Measurements from ENCODE around the gene SLAMF6. TPM values are rescaled to one million over a fixed set of nuclear protein-coding genes. Genes with fewer than 3 reads are reported as not detected.

The SLAMF6 gene
- total and polyA plus RNA-seq, 10 of the 15 experiments (the other 5 are each of a cell fraction or from before 2014, with no cell fraction given): 20.5 to 89.6 (median 36.5) TPM

DNA sequence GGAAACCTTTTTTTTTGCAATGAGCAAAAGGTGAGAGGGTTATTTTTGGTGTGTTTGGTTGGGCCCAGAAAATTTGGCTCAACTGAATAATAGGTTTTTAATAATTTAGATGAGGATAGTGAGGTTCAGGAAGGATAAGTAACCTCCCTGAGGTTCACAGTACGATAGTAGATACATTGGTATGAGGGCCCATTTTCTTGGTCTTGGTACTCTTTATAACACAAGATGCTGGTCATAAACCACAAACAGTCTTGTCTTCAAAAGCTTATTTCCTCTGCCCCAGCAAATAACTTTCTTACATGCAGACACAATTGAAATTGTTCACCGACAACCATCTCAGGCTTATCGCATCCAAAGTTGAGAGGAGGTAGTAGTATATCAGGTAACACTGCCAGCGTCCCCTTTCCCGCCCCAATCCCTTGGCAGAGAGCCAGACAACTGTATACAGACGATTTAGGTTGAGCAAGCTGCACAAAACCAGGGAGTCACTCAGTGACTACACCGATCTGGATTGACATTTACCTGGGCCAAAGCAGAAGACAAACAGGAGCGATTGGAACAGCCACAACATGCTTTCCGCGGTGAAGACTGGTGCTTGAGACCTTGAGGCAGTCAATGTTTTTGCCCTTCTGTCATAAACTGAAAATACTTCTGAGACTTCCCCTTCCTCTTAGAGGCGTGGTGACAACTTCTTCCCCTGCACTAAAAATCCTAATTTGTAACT, at the start of gene SLAMF6 (continued):
- no peak for TF ChIP-seq CREM (IDR thresholded peaks at IDR 0.05; ENCODE audit: low read depth)
- peak; percentile 91 for TF ChIP-seq SMARCA5 (IDR thresholded peaks at IDR 0.05)
- TF ChIP-seq, protein P1, sequence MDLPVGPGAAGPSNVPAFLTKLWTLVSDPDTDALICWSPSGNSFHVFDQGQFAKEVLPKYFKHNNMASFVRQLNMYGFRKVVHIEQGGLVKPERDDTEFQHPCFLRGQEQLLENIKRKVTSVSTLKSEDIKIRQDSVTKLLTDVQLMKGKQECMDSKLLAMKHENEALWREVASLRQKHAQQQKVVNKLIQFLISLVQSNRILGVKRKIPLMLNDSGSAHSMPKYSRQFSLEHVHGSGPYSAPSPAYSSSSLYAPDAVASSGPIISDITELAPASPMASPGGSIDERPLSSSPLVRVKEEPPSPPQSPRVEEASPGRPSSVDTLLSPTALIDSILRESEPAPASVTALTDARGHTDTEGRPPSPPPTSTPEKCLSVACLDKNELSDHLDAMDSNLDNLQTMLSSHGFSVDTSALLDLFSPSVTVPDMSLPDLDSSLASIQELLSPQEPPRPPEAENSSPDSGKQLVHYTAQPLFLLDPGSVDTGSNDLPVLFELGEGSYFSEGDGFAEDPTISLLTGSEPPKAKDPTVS (IDR thresholded peaks at IDR 0.05; ENCODE audit: low read depth, low read length): no peak
- TF ChIP-seq STAT1 (conservative IDR thresholded peaks at IDR 0.05): no peak
- TF ChIP-seq PKNOX1 (IDR thresholded peaks at IDR 0.05): no peak; the same call in 1 of the 2 replicates
- no peak for TF ChIP-seq FOXK2 (IDR thresholded peaks at IDR 0.05)
- TF ChIP-seq NKRF (conservative IDR thresholded peaks at IDR 0.05): peak; percentile 71; the same call in 1 of the 2 replicates
- peak; percentile 73 for TF ChIP-seq POLR2AphosphoS2 (IDR thresholded peaks at IDR 0.05; ENCODE audit: low read depth, low read length)
- TF ChIP-seq, protein P2, sequence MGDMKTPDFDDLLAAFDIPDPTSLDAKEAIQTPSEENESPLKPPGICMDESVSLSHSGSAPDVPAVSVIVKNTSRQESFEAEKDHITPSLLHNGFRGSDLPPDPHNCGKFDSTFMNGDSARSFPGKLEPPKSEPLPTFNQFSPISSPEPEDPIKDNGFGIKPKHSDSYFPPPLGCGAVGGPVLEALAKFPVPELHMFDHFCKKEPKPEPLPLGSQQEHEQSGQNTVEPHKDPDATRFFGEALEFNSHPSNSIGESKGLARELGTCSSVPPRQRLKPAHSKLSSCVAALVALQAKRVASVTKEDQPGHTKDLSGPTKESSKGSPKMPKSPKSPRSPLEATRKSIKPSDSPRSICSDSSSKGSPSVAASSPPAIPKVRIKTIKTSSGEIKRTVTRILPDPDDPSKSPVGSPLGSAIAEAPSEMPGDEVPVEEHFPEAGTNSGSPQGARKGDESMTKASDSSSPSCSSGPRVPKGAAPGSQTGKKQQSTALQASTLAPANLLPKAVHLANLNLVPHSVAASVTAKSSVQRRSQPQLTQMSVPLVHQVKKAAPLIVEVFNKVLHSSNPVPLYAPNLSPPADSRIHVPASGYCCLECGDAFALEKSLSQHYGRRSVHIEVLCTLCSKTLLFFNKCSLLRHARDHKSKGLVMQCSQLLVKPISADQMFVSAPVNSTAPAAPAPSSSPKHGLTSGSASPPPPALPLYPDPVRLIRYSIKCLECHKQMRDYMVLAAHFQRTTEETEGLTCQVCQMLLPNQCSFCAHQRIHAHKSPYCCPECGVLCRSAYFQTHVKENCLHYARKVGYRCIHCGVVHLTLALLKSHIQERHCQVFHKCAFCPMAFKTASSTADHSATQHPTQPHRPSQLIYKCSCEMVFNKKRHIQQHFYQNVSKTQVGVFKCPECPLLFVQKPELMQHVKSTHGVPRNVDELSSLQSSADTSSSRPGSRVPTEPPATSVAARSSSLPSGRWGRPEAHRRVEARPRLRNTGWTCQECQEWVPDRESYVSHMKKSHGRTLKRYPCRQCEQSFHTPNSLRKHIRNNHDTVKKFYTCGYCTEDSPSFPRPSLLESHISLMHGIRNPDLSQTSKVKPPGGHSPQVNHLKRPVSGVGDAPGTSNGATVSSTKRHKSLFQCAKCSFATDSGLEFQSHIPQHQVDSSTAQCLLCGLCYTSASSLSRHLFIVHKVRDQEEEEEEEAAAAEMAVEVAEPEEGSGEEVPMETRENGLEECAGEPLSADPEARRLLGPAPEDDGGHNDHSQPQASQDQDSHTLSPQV (IDR thresholded peaks at IDR 0.05): no peak
- TF ChIP-seq ASH2L (IDR thresholded peaks at IDR 0.05; ENCODE audit: borderline replicate concordance, low read depth): 0 out of 2 replicates have a peak, but pooled peaks have one; percentile 17
- TF ChIP-seq, protein P3, sequence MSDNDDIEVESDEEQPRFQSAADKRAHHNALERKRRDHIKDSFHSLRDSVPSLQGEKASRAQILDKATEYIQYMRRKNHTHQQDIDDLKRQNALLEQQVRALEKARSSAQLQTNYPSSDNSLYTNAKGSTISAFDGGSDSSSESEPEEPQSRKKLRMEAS (IDR thresholded peaks at IDR 0.05; ENCODE audit: low read depth, low read length): no peak
- no peak for TF ChIP-seq TCF12 (IDR thresholded peaks at IDR 0.05; ENCODE audit: low read depth, low read length)
- TF ChIP-seq ZNF622 (IDR thresholded peaks at IDR 0.05): no peak
- TF ChIP-seq SRF (IDR thresholded peaks at IDR 0.05; ENCODE audit: low read depth in 2 of 2, low read length in 2 of 2): no peak
- TF ChIP-seq, protein P4, sequence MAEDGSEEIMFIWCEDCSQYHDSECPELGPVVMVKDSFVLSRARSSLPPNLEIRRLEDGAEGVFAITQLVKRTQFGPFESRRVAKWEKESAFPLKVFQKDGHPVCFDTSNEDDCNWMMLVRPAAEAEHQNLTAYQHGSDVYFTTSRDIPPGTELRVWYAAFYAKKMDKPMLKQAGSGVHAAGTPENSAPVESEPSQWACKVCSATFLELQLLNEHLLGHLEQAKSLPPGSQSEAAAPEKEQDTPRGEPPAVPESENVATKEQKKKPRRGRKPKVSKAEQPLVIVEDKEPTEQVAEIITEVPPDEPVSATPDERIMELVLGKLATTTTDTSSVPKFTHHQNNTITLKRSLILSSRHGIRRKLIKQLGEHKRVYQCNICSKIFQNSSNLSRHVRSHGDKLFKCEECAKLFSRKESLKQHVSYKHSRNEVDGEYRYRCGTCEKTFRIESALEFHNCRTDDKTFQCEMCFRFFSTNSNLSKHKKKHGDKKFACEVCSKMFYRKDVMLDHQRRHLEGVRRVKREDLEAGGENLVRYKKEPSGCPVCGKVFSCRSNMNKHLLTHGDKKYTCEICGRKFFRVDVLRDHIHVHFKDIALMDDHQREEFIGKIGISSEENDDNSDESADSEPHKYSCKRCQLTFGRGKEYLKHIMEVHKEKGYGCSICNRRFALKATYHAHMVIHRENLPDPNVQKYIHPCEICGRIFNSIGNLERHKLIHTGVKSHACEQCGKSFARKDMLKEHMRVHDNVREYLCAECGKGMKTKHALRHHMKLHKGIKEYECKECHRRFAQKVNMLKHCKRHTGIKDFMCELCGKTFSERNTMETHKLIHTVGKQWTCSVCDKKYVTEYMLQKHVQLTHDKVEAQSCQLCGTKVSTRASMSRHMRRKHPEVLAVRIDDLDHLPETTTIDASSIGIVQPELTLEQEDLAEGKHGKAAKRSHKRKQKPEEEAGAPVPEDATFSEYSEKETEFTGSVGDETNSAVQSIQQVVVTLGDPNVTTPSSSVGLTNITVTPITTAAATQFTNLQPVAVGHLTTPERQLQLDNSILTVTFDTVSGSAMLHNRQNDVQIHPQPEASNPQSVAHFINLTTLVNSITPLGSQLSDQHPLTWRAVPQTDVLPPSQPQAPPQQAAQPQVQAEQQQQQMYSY (CRISPR knock-in tag; IDR thresholded peaks at IDR 0.05): no peak
- no peak for TF ChIP-seq NR2F1 (conservative IDR thresholded peaks at IDR 0.05)
- TF ChIP-seq POLR2A (IDR thresholded peaks at IDR 0.05; ENCODE audit: low read depth, low read length): peak; percentile 87
- TF ChIP-seq HCFC1 (IDR thresholded peaks at IDR 0.05; ENCODE audit: low read length): no peak
